ENCODE measurements around the gene ZNF682. TPM values are rescaled to one million over a fixed set of nuclear protein-coding genes. Genes with fewer than 3 reads are reported as not detected.
A peak's percentile ranks its signal among the peaks of the same experiment; 100 is the strongest.
"Not testable (repeated sequence)": the region's sequence is repeated elsewhere in the genome, so short reads cannot be mapped to it uniquely, and the experiment has no call there.

The ZNF682 gene
- 1 to 10 TPM; 3.3 to 5.7 (median 4.6) TPM for total RNA-seq

- DNase-seq (ENCODE audit: low spot score in 2 of 2): peak; percentile 98
- Histone ChIP-seq H3K4me3 (peak within 1 kb of the TSS; percentile 78 to 82 (median 82)), H3K27ac (peak within 1 kb of the TSS; percentile 62 to 66), H3K4me1 (no peaks in the 10 kb centered on the region), H3K36me3 (no peaks in the 10 kb centered on the region), H3K9me3 (no peaks in the 10 kb centered on the region), H3K27me3 (no peaks in the 10 kb centered on the region)
- TF ChIP-seq, protein P1, sequence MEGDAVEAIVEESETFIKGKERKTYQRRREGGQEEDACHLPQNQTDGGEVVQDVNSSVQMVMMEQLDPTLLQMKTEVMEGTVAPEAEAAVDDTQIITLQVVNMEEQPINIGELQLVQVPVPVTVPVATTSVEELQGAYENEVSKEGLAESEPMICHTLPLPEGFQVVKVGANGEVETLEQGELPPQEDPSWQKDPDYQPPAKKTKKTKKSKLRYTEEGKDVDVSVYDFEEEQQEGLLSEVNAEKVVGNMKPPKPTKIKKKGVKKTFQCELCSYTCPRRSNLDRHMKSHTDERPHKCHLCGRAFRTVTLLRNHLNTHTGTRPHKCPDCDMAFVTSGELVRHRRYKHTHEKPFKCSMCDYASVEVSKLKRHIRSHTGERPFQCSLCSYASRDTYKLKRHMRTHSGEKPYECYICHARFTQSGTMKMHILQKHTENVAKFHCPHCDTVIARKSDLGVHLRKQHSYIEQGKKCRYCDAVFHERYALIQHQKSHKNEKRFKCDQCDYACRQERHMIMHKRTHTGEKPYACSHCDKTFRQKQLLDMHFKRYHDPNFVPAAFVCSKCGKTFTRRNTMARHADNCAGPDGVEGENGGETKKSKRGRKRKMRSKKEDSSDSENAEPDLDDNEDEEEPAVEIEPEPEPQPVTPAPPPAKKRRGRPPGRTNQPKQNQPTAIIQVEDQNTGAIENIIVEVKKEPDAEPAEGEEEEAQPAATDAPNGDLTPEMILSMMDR (IDR thresholded peaks at IDR 0.05): no peak
- TF ChIP-seq POLR2AphosphoS5 (IDR thresholded peaks at IDR 0.05): peak; percentile 71 to 84 (median 78)
- intact Hi-C loops (cut with DNase I; ENCODE audit: low total_unique reads): no loop called here
Observed at GRCh38 chr19:20039203-20039723, at the start of gene ZNF682. ZNF682 (minus strand) TSS chr19:20039505; CDS start chr19:20039345, 160 bp downstream.

GRCh38 chr19:20082876-20083275 lies 43.6 kb upstream of the ZNF682 start:
- DNase-seq (ENCODE audit: low spot score in 2 of 2); H3K4me1 ChIP-seq; H3K36me3 ChIP-seq; H3K27me3 ChIP-seq; H3K9me3 ChIP-seq; H3K27ac ChIP-seq; intact Hi-C loops (cut with DNase I; ENCODE audit: low total_unique reads); H3K4me3 ChIP-seq: not testable (repeated sequence)

GRCh38 chr19:20082232-20082833 lies 43.0 kb upstream of the ZNF682 start:
- DNase-seq (ENCODE audit: low spot score in 2 of 2); H3K27me3 ChIP-seq; H3K4me3 ChIP-seq; H3K36me3 ChIP-seq; H3K27ac ChIP-seq; H3K4me1 ChIP-seq; H3K9me3 ChIP-seq; intact Hi-C loops (cut with DNase I; ENCODE audit: low total_unique reads): not testable (repeated sequence)

DNA sequence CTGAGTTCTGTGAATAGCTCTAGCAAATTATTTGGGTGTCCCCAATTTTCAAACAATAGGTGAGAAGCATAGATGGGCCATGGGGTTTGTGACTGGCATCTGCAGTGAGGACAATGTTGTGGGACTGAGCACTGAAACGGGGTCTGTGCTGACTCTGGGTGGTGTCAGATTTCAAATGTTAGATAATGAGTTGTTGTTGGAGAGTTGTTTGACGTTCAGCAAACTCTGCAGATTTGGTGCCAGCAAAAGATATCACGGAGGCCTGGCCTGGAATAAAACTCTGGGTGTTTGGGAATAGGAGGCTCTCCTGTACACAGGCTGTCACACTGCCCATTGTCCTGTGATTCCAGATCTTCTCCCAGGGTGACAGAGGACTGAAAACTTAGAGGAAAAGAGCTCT lies 41.4 kb upstream of the ZNF682 start:
- Histone ChIP-seq H3K9me3 (no peaks in the 10 kb centered on the region), H3K36me3 (no peaks in the 10 kb centered on the region), H3K27ac (no peak overlapping the region), H3K27me3 (no peaks in the 10 kb centered on the region), H3K4me1 (no peaks in the 10 kb centered on the region), H3K4me3 (no peak overlapping the region)
- TF ChIP-seq POLR2A (IDR thresholded peaks at IDR 0.05): no peak
- no peak for TF ChIP-seq POLR2AphosphoS5 (IDR thresholded peaks at IDR 0.05)
- TF ChIP-seq, protein P1 (IDR thresholded peaks at IDR 0.05): no peak
- DNase-seq (ENCODE audit: low spot score in 2 of 2): no peak
- intact Hi-C loops (cut with DNase I; ENCODE audit: low total_unique reads): no loop called here

DNA sequence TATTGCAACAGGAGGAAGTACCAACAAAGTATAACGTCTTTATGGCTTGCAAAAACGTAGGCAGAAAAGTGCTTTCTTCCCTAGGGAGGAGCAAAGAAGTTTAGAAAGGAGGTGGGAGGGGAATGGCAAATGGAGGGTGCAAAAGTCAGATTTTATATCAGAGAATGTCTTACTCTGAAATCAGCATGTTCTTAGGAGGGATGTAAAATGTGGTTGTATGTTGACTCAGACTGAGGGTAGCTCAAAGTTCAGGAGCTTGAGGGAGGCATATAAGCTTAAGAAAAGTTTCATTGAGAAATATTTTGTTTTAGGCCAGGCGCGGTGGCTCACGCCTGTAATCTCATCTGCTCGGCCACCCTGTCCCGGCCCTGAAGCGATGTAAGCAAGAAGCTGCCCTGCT lies 40.2 kb upstream of the ZNF682 start:
- no peak for DNase-seq (ENCODE audit: low spot score in 2 of 2)
- Histone ChIP-seq H3K9me3 (no peaks in the 10 kb centered on the region), H3K27ac (no peak overlapping the region), H3K4me3 (no peak overlapping the region), H3K36me3 (no peaks in the 10 kb centered on the region), H3K4me1 (no peaks in the 10 kb centered on the region), H3K27me3 (no peaks in the 10 kb centered on the region)
- intact Hi-C loops (cut with DNase I; ENCODE audit: low total_unique reads): no loop called here
- TF ChIP-seq POLR2A (IDR thresholded peaks at IDR 0.05) (no peak), POLR2AphosphoS5 (IDR thresholded peaks at IDR 0.05) (no peak)
- TF ChIP-seq, protein P1 (IDR thresholded peaks at IDR 0.05): no peak

DNA sequence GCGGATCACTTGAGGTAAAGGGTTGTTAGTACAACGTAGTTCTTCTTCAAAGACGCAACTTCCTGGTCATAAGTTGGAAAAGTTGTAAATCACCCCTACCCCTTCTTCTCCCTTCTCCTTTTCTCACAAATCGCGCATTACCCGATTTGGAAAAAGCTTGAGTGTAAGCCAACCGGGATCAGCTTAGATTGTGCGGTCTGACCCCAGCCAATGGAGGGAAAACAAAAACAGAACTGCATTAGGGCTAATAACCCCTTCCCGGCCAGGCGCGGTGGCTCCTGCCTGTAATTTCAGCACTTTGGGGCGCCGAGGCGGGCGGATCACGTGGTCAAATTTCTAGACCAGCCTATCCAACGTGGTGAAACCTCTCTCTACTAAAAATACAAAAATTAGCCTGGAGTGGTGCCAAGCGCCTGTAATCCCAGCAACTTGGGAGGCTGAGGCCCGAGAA lies 39.3 kb upstream of the ZNF682 start:
- no peak for DNase-seq (ENCODE audit: low spot score in 2 of 2)
- H3K4me1 ChIP-seq: no peaks in the 10 kb centered on the region
- intact Hi-C loops (cut with DNase I; ENCODE audit: low total_unique reads): no loop called here
- H3K27ac ChIP-seq: no peak overlapping the region
- H3K9me3 ChIP-seq: no peaks in the 10 kb centered on the region
- peak overlapping the region; percentile 48 to 70 (median 63) for H3K4me3 ChIP-seq
- H3K27me3 ChIP-seq: no peaks in the 10 kb centered on the region
- TF ChIP-seq POLR2A (IDR thresholded peaks at IDR 0.05): no peak
- TF ChIP-seq, protein P1 (IDR thresholded peaks at IDR 0.05): no peak
- TF ChIP-seq POLR2AphosphoS5 (IDR thresholded peaks at IDR 0.05): no peak
- H3K36me3 ChIP-seq: no peaks in the 10 kb centered on the region

Data from breast epithelium (tissue), 4 donors.